Measurements from ENCODE around the gene IFI27L2. TPM values are rescaled to one million over a fixed set of nuclear protein-coding genes. Genes with fewer than 3 reads are reported as not detected.

IFI27L2 gene
- total and polyA plus RNA-seq, 2 of the 8 experiments (the other 6 are each of a cell fraction or from before 2014, with no cell fraction given) = 14.0 to 69.6 TPM

GRCh38 chr14:94145902-94146527 is 16.6 kb upstream of the IFI27L2 start (continued):
- TF ChIP-seq RBBP5 (IDR thresholded peaks at IDR 0.05; ENCODE audit: borderline replicate concordance, low read depth, low read length) = no peak
- no peak for TF ChIP-seq TEAD4 (IDR thresholded peaks at IDR 0.05; ENCODE audit: low read depth, low read length)
- TF ChIP-seq ZNF274 (IDR thresholded peaks at IDR 0.05; ENCODE audit: borderline replicate concordance, extremely low read depth, low read length) = no peak
- TF ChIP-seq ASH2L (IDR thresholded peaks at IDR 0.05; ENCODE audit: low read length) = no peak
- TF ChIP-seq MAX (IDR thresholded peaks at IDR 0.05) = no peak
- TF ChIP-seq POLR2A (IDR thresholded peaks at IDR 0.05; ENCODE audit: control extremely low read depth in 1 of 2, low read depth in 2 of 2, low read length in 2 of 2) = no peak
